HUES6 (cell line): ENCODE data around the gene IMMT.

Experiments used
- H3K27ac ChIP-seq: 2 replicates; pipeline ENCODE4 v1.7.0; 2013; ENCODE audit warnings: low read depth, mild to moderate bottlenecking, low read length, inconsistent platforms
- H3K27me3 ChIP-seq: 2 replicates; pipeline ENCODE4 v1.6.1; 2013; ENCODE audit warnings: low read length; ENCODE audit not compliant: control insufficient read depth, insufficient read depth
- H3K36me3 ChIP-seq: 2 replicates; pipeline ENCODE4 v1.6.1; 2013; ENCODE audit warnings: low read length; ENCODE audit not compliant: control insufficient read depth, insufficient read depth
- H3K4me1 ChIP-seq: 2 replicates; pipeline ENCODE4 v1.6.1; 2013; ENCODE audit warnings: low read length; ENCODE audit not compliant: control insufficient read depth, insufficient read depth
- H3K4me3 ChIP-seq: 2 replicates; pipeline ENCODE4 v1.5.1; 2013; ENCODE audit warnings: low read depth, low read length
- H3K9ac ChIP-seq: one replicate; pipeline ENCODE4 v1.6.1; 2013; ENCODE audit warnings: mild to moderate bottlenecking, low read length
- H3K9me3 ChIP-seq: 2 replicates; pipeline ENCODE4 v1.6.1; 2013; ENCODE audit warnings: low read depth, low read length; ENCODE audit not compliant: control insufficient read depth, insufficient read depth

IMMT gene

DNA sequence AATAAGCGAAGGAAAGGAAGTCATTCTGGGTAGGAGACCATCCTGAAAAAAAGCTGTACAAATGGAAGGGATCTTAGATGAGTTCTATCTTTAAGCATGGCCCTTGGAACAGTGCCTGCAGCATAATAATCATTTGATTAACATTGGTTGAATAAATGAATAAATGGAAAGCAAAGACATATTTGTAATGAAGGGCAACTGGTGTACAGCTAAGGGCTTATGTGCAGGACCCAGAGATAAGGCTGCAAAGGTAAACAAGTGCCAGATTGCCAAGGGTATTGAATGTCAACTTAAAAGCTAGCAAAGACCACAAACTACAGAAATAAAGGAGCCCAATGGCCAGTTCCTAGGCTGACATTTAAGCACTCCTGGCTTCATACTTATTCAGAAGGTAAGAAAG, 19.4 kb downstream of the IMMT start:
- no peaks in the 10 kb centered on the region for H3K9me3 ChIP-seq
- H3K9ac ChIP-seq: no peak overlapping the region
- no peak overlapping the region for H3K27ac ChIP-seq
- no peak overlapping the region for H3K4me3 ChIP-seq
- peaks cover 61% of the 10 kb centered on the region for H3K36me3 ChIP-seq
- no peaks in the 10 kb centered on the region for H3K4me1 ChIP-seq
- H3K27me3 ChIP-seq: no peaks in the 10 kb centered on the region

DNA sequence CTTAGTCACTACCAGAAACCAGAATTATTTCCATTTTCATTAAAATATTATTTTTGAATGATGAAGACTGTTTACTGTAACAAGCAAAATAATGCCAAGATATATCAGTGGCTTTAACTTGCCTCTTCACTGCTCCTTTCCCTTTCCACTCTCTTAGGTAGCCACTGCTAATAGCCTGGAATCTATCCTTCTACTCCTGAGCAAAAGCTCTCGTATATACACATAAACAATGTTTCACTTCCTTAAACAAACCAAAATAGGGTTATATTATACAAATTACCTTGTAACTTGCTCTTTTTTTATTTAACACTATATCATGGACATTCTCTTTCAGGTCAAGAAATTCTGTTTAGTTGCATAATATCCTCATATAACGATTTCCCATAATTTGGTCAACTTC, 20.8 kb downstream of the IMMT start:
- Histone ChIP-seq H3K36me3 (peaks cover 68% of the 10 kb centered on the region), H3K4me1 (no peaks in the 10 kb centered on the region), H3K9ac (no peak overlapping the region), H3K9me3 (no peaks in the 10 kb centered on the region), H3K27ac (no peak overlapping the region), H3K4me3 (no peak overlapping the region), H3K27me3 (no peaks in the 10 kb centered on the region)

DNA sequence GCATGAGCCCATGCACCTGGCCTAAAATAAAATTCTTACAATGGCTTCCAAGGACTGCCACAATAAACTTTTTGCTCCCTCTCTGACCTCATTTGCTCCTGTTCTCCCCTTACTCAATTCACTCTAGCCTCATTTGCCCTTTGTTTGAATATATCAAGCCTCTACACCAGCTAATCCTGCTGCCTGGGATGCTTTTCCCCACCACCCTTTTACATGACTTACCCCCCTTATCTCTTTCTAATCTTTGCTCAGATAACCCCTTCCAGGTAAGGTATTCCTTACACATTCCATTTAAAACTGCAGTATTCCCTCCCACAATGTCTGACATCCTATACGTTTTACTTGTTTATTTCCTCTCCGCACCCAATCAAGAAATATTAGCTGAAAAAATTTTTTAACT, 22.7 kb downstream of the IMMT start:
- Histone ChIP-seq H3K36me3 (peaks cover 69% of the 10 kb centered on the region), H3K9me3 (no peaks in the 10 kb centered on the region), H3K4me3 (no peak overlapping the region), H3K27me3 (no peaks in the 10 kb centered on the region), H3K9ac (no peak overlapping the region), H3K27ac (no peak overlapping the region), H3K4me1 (no peaks in the 10 kb centered on the region)

DNA sequence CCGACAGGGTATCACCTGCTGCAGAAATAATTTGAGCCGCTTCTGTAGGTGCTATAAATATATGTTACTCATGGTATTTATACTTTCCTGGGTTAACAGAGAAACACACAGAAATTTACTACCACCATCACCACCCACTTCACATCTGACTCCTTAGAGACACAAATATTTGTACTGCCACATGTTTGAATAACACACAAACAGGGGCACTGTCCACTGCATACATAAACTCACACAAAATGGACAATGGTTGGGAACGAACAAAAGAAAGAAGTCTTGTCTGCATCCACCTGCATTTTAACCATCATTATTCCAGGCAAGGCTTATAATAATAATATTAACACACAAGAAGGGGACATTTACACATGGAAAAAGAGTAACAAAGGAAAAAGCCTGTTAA, 24.0 kb downstream of the IMMT start:
- H3K4me1 ChIP-seq: no peaks in the 10 kb centered on the region
- no peak overlapping the region for H3K9ac ChIP-seq
- H3K36me3 ChIP-seq: peaks cover 63% of the 10 kb centered on the region
- no peaks in the 10 kb centered on the region for H3K9me3 ChIP-seq
- no peak overlapping the region for H3K27ac ChIP-seq
- no peaks in the 10 kb centered on the region for H3K27me3 ChIP-seq
- H3K4me3 ChIP-seq: no peak overlapping the region

DNA sequence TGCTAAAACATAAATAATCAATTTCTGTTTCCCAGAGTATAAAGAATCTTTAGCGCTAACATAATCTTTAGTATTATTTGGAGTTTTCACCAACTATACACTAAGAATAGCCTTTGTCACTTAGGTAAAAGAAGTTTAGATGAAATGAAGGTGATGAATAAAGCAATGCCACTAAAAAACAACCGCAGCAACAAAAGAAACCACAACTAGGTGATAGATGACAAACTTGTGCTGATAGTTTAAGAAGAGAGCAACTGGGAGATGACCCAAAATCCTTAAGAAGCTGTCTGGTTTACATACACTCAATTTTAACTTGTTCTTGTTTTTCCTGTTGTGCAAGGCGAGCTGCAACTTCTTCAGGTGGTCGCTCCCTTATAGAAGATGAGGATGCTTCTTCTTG, 24.8 kb downstream of the IMMT start:
- H3K36me3 ChIP-seq: peaks cover 66% of the 10 kb centered on the region

DNA sequence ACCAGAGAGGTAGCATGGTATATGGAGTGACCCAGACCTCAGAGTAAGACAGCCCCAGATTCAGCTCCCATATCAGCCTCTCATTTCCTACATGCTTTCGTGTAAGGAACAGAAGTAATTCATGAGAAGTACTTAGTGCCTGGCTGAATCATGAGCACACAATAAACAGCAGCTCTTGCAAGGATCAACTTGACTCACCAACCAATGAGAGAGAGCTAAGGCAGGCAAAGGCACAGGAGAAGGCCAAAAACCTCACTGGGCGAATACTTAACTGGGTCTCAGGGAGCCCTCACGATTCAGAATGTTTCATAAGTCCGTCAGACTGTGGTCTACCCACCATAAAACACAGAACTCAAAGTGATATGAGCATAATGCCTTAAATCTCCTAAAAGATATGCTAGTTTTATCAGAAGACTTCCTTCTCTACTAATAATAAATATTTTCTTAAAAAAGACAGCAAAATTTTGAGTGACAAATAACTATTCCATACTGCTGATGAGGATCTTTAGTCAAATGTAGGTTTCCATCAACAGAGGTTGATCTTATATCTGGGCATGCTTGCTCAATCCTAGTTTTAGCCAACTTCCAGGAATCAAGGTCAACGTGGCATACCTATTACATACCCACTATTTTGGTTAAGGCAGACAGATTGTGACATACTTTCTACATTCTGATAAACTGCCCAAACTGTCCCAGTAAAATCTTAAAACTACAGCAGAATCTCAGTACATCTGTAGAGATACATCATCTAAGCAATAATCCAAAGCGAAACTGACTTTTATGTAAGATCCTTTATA, 34.9 kb downstream of the IMMT start:
- peaks cover 77% of the 10 kb centered on the region for H3K36me3 ChIP-seq
- H3K27ac ChIP-seq: no peak overlapping the region
- no peak overlapping the region for H3K9ac ChIP-seq
- H3K4me1 ChIP-seq: no peaks in the 10 kb centered on the region
- no peak overlapping the region for H3K4me3 ChIP-seq
- no peaks in the 10 kb centered on the region for H3K9me3 ChIP-seq
- H3K27me3 ChIP-seq: no peaks in the 10 kb centered on the region

More for the DNA sequence above, 24.8 kb downstream of the IMMT start:
- Histone ChIP-seq H3K27me3 (no peaks in the 10 kb centered on the region), H3K9ac (no peak overlapping the region), H3K27ac (no peak overlapping the region), H3K4me1 (no peaks in the 10 kb centered on the region), H3K9me3 (no peaks in the 10 kb centered on the region), H3K4me3 (no peak overlapping the region)

DNA sequence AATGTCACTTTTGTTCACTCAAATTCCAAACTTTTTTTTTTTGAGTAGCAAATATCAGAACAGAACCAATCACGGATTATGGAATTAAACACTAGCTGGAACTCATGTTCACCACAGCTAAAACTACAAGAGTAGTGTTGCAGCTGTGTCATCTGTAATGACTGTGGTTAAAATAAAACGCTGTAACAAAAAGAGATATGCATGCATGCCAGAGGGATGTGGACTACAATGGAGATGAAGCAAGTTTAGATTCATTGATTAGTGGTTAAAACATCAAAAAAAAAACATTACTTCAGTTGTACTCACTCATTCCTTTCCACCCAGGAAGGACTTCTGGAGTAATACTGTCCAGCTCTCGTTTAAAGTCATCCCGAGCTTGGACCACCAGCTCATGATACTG, 37.0 kb downstream of the IMMT start:
- Histone ChIP-seq H3K4me1 (no peaks in the 10 kb centered on the region), H3K27ac (no peak overlapping the region), H3K4me3 (no peak overlapping the region), H3K36me3 (peaks cover 76% of the 10 kb centered on the region), H3K27me3 (no peaks in the 10 kb centered on the region), H3K9ac (no peak overlapping the region), H3K9me3 (no peaks in the 10 kb centered on the region)

DNA sequence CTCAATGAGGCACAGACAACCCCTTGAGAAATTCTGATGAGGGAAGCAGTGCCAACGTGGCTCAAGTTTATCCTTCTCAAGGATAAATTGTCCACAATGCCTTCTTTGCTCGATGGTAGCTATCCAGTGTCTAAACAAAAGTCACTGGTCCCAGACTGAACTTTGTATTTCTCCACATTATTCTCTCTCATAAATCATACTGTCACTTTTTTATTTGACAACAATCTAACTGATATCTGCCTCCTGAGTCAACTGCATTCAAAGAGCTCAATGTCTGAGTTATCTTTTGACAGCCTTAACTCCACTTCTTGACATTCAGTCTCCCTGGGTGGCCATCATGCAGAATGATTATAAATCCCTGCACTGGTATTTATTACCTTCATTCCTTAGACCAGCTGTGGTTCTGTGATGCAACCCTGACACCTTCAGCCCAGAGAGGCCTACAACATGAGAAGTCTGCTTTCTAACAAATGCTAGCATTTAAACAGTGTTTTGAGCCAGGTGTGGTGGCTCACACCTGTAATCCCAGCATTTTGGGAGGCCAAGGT, 38.2 kb downstream of the IMMT start:
- Histone ChIP-seq H3K4me1 (no peaks in the 10 kb centered on the region), H3K4me3 (no peak overlapping the region), H3K27ac (no peak overlapping the region), H3K27me3 (no peaks in the 10 kb centered on the region), H3K9me3 (no peaks in the 10 kb centered on the region), H3K9ac (no peak overlapping the region), H3K36me3 (peaks cover 73% of the 10 kb centered on the region)

DNA sequence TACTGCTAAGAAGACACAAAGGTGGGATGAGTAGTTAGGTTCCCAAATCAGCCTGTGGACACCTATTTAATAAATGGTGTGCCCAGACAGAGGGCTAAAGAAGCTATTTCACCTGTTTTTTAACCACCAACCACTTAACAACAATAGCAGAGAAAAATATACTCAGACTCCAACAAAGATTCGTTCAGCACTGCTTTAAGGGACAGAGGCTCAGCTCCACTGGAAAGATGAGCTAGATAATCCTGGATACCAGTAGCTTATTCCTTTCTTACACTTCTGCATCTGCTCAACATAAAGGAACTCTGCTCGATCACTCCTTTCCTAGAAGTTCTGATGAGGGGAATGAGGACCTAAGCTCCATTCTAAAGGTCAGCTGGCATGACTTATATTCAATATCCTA, 44.8 kb downstream of the IMMT start:
- H3K4me3 ChIP-seq: no peak overlapping the region
- no peaks in the 10 kb centered on the region for H3K9me3 ChIP-seq
- H3K27me3 ChIP-seq: no peaks in the 10 kb centered on the region
- H3K36me3 ChIP-seq: peaks cover 84% of the 10 kb centered on the region
- H3K27ac ChIP-seq: no peak overlapping the region
- no peak overlapping the region for H3K9ac ChIP-seq
- no peaks in the 10 kb centered on the region for H3K4me1 ChIP-seq

DNA sequence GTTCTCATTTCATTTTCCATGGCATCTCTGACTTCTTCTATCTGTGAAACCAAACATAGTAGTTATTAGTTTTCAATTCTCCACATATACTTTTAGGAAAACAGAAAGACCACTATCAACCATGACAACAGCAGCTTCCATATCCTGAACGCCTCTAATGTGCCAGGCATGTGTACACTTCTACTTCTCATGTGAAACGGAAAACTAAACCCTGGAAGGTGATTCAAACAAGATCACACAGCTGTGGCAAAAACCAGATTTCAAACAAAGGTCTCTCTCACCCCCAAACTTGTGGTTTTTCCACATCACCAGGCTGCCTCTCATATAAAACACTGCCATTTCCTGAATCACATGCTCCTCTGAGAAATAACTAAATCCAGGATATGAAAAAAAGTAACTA, 47.5 kb downstream of the IMMT start:
- no peak overlapping the region for H3K27ac ChIP-seq
- no peaks in the 10 kb centered on the region for H3K27me3 ChIP-seq
- H3K9ac ChIP-seq: no peak overlapping the region
- no peaks in the 10 kb centered on the region for H3K4me1 ChIP-seq
- H3K9me3 ChIP-seq: no peaks in the 10 kb centered on the region
- H3K4me3 ChIP-seq: no peak overlapping the region
- peaks cover 92% of the 10 kb centered on the region for H3K36me3 ChIP-seq

DNA sequence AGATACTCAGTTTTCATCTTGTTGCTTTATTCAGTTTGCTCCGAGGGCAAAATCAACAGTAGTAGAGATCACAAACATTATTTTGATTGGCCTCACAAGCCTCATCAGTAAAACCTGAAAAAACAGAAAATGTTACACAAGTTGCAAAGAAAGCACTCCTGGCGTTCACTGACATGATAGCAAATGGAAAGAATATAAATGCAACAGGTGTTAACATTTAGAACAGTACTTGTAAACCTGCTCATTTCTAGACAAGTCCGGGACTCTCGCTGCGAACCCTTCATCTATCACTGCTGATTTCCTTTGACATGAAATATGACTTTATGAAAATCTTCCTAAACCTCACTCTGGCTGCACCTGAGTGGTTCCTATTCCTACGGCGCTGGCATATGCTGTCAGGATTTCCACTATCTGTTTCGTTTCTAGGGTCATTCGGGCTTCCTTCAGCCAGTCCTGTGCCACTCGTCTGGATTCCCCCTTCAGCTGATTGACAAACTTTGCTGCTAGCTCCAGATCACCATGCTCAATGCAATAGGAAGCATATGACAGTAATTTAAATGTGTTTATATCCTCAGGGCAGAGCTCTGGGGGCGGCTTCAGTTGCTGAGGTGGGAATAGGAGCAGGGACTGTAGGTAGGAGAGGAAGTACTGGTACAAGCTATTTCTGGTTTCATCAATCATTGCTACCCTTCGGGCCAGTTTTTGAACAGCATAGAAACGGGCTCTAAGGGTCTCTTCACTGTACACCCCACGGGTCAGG, 51.2 kb downstream of the IMMT start:
- Histone ChIP-seq H3K9me3 (no peaks in the 10 kb centered on the region), H3K4me1 (no peaks in the 10 kb centered on the region), H3K27me3 (no peaks in the 10 kb centered on the region), H3K27ac (no peak overlapping the region), H3K4me3 (no peak overlapping the region), H3K36me3 (peaks cover 94% of the 10 kb centered on the region), H3K9ac (no peak overlapping the region)
